Measurements from ENCODE around the gene KRT6C. TPM values are rescaled to one million over a fixed set of nuclear protein-coding genes. Genes with fewer than 3 reads are reported as not detected.

KRT6C gene
- not detected in 2 replicates for total RNA-seq

GRCh38 chr12:52473768-52474167 lies at the start of gene KRT6C:
KRT6C (minus strand) TSS chr12:52473805; CDS start chr12:52473737, 68 bp downstream.

GRCh38 chr12:52519826-52520662 lies 46.4 kb upstream of the KRT6C start, which contains the start of gene KRT5:
KRT5 (minus strand) TSS chr12:52520394; CDS start chr12:52520296, 98 bp downstream.

GRCh38 chr12:52493172-52493571 lies 19.6 kb upstream of the KRT6C start, which contains the start of gene KRT6A:
KRT6A (minus strand) TSS chr12:52493257; CDS start chr12:52493188, 69 bp downstream.

GRCh38 chr12:52452101-52452500 lies 21.5 kb downstream of the KRT6C start, which contains the start of gene KRT6B:
KRT6B (minus strand) TSS chr12:52452146; CDS start chr12:52452078, 68 bp downstream.

GRCh38 chr12:52434081-52434733 lies 39.4 kb downstream of the KRT6C start, which contains the start of gene KRT75:
KRT75 (minus strand) TSS chr12:52434371; CDS start chr12:52434304, 67 bp downstream.

Other genes with a start within 250 kb of the KRT6C start
- gene KRT7, start 240.6 kb downstream of the KRT6C start, total RNA-seq, result 33.4 and 450 TPM in 2 replicates
- gene KRT86, start 199.2 kb downstream of the KRT6C start, total RNA-seq, result 0.15 TPM in 1 of 2 replicates, not detected in the other
- gene KRT81, start 182.3 kb downstream of the KRT6C start, total RNA-seq, result 0.32 TPM in 1 of 2 replicates, not detected in the other
- not detected in 2 replicates for gene KRT83, start 152.4 kb downstream of the KRT6C start, total RNA-seq
- gene KRT85, start 106.3 kb downstream of the KRT6C start, total RNA-seq, result not detected in 2 replicates
- gene KRT84, start 88.2 kb downstream of the KRT6C start, total RNA-seq, result not detected in 2 replicates
- not detected in 2 replicates for gene KRT82, start 67.5 kb downstream of the KRT6C start, total RNA-seq
- under 0.01 and 2.6 TPM in 2 replicates for gene KRT75, start 39.4 kb downstream of the KRT6C start, total RNA-seq
- not detected in 2 replicates for gene KRT6B, start 21.7 kb downstream of the KRT6C start, total RNA-seq
- gene KRT6A, start 19.5 kb upstream of the KRT6C start, total RNA-seq, result 0.30 TPM in 1 of 2 replicates, not detected in the other
- gene KRT5, start 46.6 kb upstream of the KRT6C start, total RNA-seq, result under 0.01 and 0.91 TPM in 2 replicates
- gene KRT71, start 79.3 kb upstream of the KRT6C start, total RNA-seq, result not detected in 2 replicates
- gene KRT74, start 100.0 kb upstream of the KRT6C start, total RNA-seq, result not detected in 2 replicates
- not detected in 2 replicates for gene KRT72, start 127.7 kb upstream of the KRT6C start, total RNA-seq
- gene KRT73, start 144.8 kb upstream of the KRT6C start, total RNA-seq, result not detected in 2 replicates
- gene KRT2, start 178.4 kb upstream of the KRT6C start, total RNA-seq, result not detected in 2 replicates
- not detected in 2 replicates for gene KRT1, start 206.6 kb upstream of the KRT6C start, total RNA-seq
- not detected in 2 replicates for gene KRT77, start 229.7 kb upstream of the KRT6C start, total RNA-seq